Right ventricle myocardium superior (tissue), 1 donor: ENCODE measurements around the gene SCGB3A2. TPM values are rescaled to one million over a fixed set of nuclear protein-coding genes. Genes with fewer than 3 reads are reported as not detected.
A peak's percentile ranks its signal among the peaks of the same experiment; 100 is the strongest.

Experiments
- ATAC-seq: fragments of 200-7000 bp; cut with Tn5 transposase; one replicate; pipeline ENCODE4 v1.9.1; 2020; ENCODE audit warnings: mild to moderate bottlenecking; ENCODE audit not compliant: poor library complexity
- DNase-seq: peaks from one replicate; pipeline ENCODE4 v3.0.0-alpha.2; 2020
- intact Hi-C: fragments of 100-400 bp; cut with DNase I; formaldehyde crosslinking; loops from one replicate; pipeline ENCODE4 v1.11.2; 2022
- long read RNA-seq: library from polyadenylated mRNA; unstranded; transcript quantifications from one replicate; pipeline ENCODE4 v2.0.0, GENCODE V29; 2021
- total RNA-seq: library from RNA; stranded (reverse); fragmentation: NEBNext Ultra II Directional; extraction: Animal tissue kit (Norgen Biotek cat#: 25700); gene quantifications from one replicate; pipeline ENCODE4 v1.2.1, GENCODE V29; 2021
- donor health status: DM: no; HTN: yes; CAD: no; lungs with severe emphysema.

Gene SCGB3A2
- not detected for total RNA-seq
- long read RNA-seq: 0 reads

- intact Hi-C loops: no loop called here
- DNase-seq: no peak
These were observed at the start of gene SCGB3A2 for GRCh38 chr5:147878066-147878759. SCGB3A2 (plus strand) TSS chr5:147878711; CDS start chr5:147878804, 93 bp downstream.

GRCh38 chr5:147830035-147830434 is 48.5 kb upstream of the SCGB3A2 start:
- DNase-seq (no peak), ATAC-seq (no peak)
- intact Hi-C loops: no loop called here

More at GRCh38 chr5:147878066-147878759, at the start of gene SCGB3A2:
- ATAC-seq: no peak

- intact Hi-C loops: no loop called here
- DNase-seq (no peak), ATAC-seq (no peak)
These were observed 47.0 kb upstream of the SCGB3A2 start, which contains the start of gene SPINK1 for GRCh38 chr5:147831465-147831864. SPINK1 (minus strand) TSS chr5:147831671; CDS start chr5:147831577, 94 bp downstream.

GRCh38 chr5:147832541-147832940 is 46.0 kb upstream of the SCGB3A2 start:
- intact Hi-C loops: no loop called here
- ATAC-seq (no peak), DNase-seq (no peak)

- intact Hi-C loops: no loop called here
- no peak for ATAC-seq
These were observed 43.1 kb upstream of the SCGB3A2 start for GRCh38 chr5:147835386-147835798.

GRCh38 chr5:147836439-147836838 is 42.1 kb upstream of the SCGB3A2 start:
- ATAC-seq (no peak), DNase-seq (no peak)
- intact Hi-C loops: no loop called here

More at GRCh38 chr5:147835386-147835798, 43.1 kb upstream of the SCGB3A2 start:
- no peak for DNase-seq

- intact Hi-C loops: no loop called here
- DNase-seq (no peak), ATAC-seq (no peak)
These were observed 35.6 kb upstream of the SCGB3A2 start for GRCh38 chr5:147842869-147843268.

GRCh38 chr5:147844846-147845245 is 33.7 kb upstream of the SCGB3A2 start:
- DNase-seq (no peak), ATAC-seq (no peak)
- intact Hi-C loops: no loop called here

GRCh38 chr5:147845618-147846017 is 32.9 kb upstream of the SCGB3A2 start:
- ATAC-seq (no peak), DNase-seq (no peak)
- intact Hi-C loops: no loop called here

- no peak for ATAC-seq
- intact Hi-C loops: no loop called here
- DNase-seq: no peak
These were observed 29.3 kb upstream of the SCGB3A2 start for GRCh38 chr5:147849226-147849625.

GRCh38 chr5:147851578-147851977 is 26.9 kb upstream of the SCGB3A2 start:
- no peak for ATAC-seq
- intact Hi-C loops: no loop called here

GRCh38 chr5:147852365-147852764 is 26.1 kb upstream of the SCGB3A2 start:
- DNase-seq (no peak), ATAC-seq (no peak)
- intact Hi-C loops: no loop called here

More at GRCh38 chr5:147851578-147851977, 26.9 kb upstream of the SCGB3A2 start:
- no peak for DNase-seq

GRCh38 chr5:147853372-147853987 is 25.0 kb upstream of the SCGB3A2 start:
- intact Hi-C loops: no loop called here
- DNase-seq: no peak
- ATAC-seq: no peak

- intact Hi-C loops: no loop called here
These were observed 24.2 kb upstream of the SCGB3A2 start for GRCh38 chr5:147854331-147854730.

GRCh38 chr5:147854894-147855773 is 23.4 kb upstream of the SCGB3A2 start:
- no peak for ATAC-seq
- no peak for DNase-seq
- intact Hi-C loops: no loop called here

More at GRCh38 chr5:147854331-147854730, 24.2 kb upstream of the SCGB3A2 start:
- no peak for DNase-seq
- ATAC-seq: no peak

- intact Hi-C loops: loop anchor here (2.0 kb wide), 1 partner anchor 79 kb away; no protein-coding TSS in a partner anchor
- DNase-seq (no peak), ATAC-seq (no peak)
These were observed 22.8 kb upstream of the SCGB3A2 start for GRCh38 chr5:147855774-147856069.

GRCh38 chr5:147856801-147857200 is 21.7 kb upstream of the SCGB3A2 start:
- ATAC-seq (no peak), DNase-seq (no peak)
- intact Hi-C loops: loop anchor here (2.0 kb wide), 1 partner anchor 78 kb away; no protein-coding TSS in a partner anchor

- peak; percentile 41 for DNase-seq
- no peak for ATAC-seq
- intact Hi-C loops: loop anchor here (2.0 kb wide), 1 partner anchor 77 kb away; no protein-coding TSS in a partner anchor
These were observed 21.0 kb upstream of the SCGB3A2 start for GRCh38 chr5:147857302-147858129.
